ENCODE measurements around the gene CHPF.
A peak's percentile ranks its signal among the peaks of the same experiment; 100 is the strongest.

The CHPF gene

DNA sequence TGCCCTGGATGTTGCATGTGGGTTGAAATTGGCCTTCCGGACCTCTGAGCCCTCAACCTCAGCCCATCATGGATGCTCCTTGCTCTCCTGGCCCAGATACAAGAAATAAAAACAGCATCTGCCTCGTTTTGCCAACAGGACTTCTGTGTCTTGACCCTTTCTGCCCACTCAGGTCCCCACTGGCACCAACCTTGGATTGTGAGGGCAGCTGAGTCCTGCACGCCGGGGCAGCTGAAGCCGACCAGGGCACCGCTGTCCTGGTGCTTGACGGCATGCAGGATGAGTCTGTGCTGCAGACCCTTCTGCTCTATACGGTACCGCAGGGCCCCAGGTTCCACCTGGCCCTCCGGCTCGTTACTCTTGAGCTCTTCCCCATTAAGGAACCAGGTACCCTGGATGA is 23.0 kb upstream of the CHPF start:
- no peak for DNase-seq

- DNase-seq: no peak
Measured at GRCh38 chr2:219565130-219566080, 21.8 kb upstream of the CHPF start.

DNA sequence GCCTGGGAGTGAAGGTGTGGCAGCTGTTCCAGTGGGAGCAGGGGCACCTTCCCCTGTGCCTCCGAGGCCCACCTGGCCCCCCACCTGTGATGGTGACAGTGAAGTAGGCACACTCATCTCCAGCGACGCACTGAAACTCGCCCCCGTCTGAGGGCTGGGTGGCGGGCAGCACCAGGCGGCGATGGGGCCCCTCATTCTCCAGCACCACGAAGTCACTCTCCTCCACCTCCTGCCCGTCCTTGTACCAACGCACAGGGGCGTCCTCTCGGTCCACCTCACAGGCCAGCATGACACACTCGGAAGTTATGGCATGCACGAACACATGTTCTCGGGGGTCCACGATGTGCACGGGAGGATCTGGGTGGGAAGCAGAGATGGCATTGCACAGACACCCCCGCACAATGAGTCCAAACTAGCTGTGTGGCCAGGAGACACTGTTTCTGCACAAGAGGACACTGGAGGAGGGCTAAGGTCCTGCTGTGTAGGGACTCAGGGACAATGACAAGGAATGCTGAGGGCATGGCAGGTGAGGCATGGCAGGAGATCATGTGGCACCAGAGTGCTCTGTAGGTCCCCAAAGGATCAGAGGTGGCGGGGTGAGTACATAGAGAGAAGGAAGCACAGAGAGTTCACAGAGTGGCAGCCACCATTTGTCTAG is 19.8 kb upstream of the CHPF start:
- DNase-seq: no peak

DNA sequence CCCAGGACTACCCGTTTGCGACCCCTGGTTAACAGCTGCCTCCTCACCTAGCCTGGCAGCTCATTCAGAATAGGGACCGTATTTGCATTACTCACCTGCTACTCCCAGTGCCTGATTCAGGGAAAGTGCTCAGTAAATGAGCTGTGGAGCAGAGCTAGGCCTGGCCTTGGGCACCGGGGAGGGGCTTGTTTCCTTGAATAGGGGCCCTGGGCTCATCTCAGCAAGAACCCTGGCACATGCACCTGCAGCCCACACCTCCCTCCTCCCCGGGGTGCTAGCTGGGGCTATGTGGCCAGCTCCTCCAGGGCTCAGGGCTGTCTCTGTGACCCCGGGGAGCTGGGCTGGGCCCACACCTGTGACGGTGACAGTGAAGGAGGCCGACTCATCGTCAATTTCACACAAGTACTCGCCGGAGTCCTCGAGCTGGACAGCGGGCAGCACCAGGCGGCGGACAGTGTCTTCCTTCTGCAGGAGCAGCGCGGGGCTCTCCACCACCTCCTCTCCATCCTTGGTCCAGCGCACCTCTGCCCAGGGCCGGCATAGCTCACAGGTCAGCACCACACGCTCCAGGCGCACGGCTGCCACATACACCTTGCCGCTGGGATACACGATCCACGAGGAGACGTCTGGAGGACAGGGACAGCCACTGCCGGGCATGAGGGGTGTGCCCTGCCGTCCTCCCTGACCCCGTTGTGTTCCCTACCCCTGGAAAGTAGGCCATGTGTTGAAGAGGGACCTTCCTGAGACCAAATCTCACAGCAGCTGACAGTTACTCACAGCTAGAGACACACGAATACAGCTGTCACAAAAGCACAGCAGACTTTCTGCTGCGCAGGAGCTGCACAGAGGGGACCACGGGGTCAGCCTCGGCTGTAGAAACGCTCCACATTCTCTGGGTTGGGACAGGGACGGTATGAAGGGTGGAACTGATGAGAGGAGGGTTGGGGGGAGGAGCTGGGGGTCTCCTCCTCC is 18.7 kb upstream of the CHPF start:
- no peak for DNase-seq

- no peak for DNase-seq
Measured at GRCh38 chr2:219561179-219562048, 17.8 kb upstream of the CHPF start.

DNA sequence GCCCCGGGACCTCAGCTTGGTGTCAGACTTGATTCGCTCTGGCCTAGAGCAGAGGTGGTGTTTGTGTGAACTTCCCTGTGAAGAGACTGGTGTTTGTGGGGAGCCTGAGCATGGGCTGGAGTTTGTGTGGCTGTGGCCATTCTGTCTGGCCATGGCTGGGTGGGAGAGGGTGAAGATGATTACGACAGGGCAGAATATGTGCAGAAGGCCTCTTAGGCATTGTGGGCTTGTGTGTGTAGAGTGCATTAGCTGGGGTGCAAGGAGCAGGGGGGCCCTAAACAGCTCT is 17.2 kb upstream of the CHPF start:
- no peak for DNase-seq

GRCh38 chr2:219560037-219560892 is 16.7 kb upstream of the CHPF start:
- DNase-seq: no peak

DNA sequence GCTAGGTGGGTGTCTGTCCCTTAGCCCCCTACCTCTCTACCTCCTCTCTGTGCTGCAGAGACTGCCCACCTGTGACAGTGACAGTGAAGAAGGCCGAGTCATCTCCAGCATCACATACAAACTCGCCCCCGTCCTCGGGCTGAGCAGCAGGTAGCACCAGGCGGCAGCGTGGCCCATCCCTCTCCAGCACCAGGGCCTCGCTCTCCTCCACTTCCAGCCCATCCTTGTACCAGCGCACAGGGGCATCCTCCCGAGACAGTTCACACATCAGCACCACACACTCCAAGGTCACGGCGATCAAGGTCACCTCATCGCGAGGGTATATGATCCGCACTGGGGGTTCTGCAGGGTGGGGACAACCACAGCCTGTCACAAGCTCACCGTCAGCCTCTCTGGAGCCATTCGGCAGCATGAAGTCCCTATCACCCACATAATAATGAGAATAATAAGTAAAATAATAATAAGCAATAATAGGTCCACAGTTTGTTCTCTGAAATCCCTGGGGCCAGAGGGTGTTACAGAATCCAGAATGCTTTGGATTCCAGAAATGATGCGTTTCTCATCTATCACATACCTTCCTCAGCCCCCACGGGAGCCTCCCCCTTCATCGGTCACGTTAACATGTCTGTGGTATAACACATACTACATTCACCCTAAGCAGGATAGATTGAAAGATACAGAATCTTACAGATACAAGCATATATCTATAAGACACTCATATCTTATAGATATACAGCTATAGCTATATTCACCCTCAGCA is 15.7 kb upstream of the CHPF start:
- DNase-seq: no peak

DNA sequence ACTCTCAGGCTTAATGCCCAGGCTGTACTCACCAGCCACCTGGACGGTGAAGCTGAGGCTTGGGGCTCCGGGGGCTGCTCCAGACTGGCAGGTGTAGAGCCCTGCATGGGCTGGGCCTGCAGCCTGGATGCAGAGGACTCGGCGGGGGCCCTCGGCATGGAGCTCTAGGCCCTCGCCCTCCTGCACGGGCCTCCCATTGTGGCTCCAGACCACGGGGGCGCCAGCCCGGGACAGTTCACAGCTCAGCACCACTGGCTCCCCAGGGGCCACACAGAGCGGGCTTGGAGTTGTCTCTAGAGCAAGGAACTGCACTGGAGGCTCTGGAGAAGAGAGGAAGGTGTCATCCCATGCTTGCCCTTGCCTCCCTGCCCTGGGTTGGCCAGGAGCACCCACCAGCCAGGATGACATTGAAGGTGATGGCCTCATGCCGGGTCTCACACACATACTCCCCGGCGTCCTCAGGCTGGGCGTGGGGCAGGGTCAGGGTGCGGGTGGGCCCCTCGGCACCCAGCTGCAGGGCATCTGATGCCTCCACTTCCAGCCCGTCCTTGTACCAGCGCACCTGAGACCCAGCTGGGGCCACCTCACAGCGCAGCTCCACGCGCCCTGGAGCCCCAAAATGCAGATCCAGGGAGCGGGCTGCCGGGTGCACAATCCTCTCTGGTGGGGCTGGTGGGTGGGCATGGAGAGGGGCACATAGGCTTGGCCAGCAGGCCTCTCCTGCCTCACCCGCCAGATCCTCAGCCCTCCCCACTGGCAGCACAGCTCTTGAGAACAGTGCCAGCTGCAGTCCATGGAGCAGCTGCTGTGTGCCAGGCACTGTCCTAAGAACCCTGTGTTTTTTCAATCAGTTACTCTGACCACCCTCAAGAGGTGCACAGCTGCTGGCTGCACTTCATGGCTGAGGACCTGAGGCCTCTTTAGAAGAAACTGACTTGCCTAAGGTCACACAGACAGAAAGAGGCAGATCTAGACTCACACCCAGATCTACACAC is 14.5 kb upstream of the CHPF start:
- DNase-seq: no peak

DNA sequence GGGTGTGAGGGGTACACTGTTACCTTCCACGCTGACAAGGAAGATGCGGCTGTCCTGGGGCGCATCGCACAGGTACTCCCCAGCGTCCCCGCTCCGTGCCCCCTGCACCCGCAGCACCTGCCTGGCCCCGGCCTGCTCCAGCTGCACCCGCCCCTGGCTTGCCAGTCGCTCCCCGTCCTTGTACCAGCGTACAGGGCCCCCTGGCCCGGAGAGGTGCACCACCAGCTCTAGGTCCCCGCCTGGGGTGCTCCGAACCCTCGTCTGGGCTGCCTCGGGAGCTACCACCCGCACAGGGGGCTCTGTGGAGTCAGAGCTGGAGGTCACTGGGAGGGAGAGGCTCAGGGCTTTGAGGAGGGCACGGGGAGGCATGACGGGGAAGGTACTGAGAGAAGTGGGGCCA is 13.7 kb upstream of the CHPF start:
- DNase-seq: no peak

- no peak for DNase-seq
Measured at GRCh38 chr2:219556413-219556812, 12.8 kb upstream of the CHPF start.

DNA sequence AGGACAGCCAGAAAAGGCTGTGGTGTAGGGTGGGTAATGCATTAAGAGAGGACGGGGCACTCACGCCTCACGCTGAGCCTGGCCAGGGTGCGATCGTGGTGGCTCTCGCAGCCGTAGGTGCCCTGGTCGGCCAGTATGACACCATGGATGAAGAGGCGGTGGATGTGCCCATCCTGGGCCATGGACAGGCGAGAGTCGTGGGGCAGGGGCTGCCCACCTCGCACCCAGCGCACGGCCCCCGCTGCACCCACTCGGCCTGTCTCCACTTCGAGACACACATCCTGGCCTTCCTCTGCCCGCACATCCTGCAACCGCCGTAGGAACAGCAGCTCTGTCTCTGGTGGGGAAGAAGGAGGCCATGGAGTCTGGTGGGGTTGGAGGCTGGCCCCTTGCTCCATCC is 12.3 kb upstream of the CHPF start:
- DNase-seq: no peak

GRCh38 chr2:219554350-219554749 is 10.7 kb upstream of the CHPF start:
- DNase-seq: no peak

- DNase-seq: no peak
Measured at GRCh38 chr2:219553463-219553963, 9.9 kb upstream of the CHPF start.

- no peak for DNase-seq
Measured at GRCh38 chr2:219553168-219553417, 9.5 kb upstream of the CHPF start.

- DNase-seq: peak; percentile 73
Measured at GRCh38 chr2:219552382-219553167, 9.0 kb upstream of the CHPF start.

DNA sequence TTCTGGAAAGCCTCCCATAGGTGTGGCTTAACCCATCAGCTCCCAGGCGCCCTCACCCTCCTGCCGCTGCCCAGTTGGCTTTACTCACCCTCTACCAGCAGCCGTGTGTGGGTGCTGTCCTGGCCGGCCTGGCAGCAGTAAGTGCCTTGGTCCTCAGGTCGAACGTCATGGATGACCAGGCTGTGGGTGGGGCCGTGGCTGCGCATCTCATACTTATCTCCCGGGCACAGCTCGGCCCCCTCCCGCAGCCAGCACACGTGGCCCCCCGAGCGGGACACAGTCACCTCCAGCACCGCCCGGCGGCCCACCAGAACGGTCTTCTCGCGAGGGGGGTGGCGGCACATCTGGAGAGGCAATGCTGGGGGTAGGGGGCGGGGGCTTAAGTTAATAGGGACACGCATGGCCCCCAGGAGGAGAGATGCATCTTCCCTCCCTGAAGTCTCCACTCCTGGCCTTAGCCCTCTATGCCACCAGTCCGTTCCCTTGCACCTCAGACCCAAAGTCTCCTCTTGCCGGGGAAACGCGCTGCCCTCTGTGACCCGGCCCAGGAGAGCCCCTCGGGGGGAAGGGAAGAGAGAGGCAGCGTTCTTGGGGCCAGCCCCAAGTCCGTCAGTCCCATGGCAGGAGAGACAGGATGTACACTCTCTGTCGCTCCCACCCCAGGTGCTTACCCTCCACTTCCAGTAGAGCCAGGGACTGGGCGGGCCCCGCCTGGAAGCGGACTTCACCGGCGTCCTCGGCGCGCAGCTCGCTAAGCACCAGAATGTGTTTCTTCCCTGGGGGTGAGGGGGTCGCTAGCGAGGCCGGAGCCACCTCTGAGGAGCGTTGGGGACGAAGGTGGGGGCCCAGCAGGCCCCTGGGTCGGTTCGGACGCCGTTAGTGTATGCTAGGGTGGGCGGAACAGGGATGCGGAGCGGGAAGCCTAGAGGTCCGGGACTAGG is 8.1 kb upstream of the CHPF start:
- no peak for DNase-seq
